Skeletal muscle cell (primary cell): ENCODE measurements around the gene ARHGAP22.

Experiments
- DNase-seq: peaks from one replicate; pipeline ENCODE4 v3.0.0-alpha.2; 2010; ENCODE audit warnings: low read depth
- H3K4me3 ChIP-seq: 2 replicates; pipeline ENCODE4 v1.5.1; 2011; ENCODE audit warnings: low read depth, mild to moderate bottlenecking, control low read depth, low read length, moderate library complexity

ARHGAP22 gene

GRCh38 chr10:48564466-48565160 lies 40.3 kb downstream of the ARHGAP22 start:
- no peak overlapping the region for H3K4me3 ChIP-seq
- no peak for DNase-seq

GRCh38 chr10:48557511-48558123 lies 47.3 kb downstream of the ARHGAP22 start:
- no peak for DNase-seq
- H3K4me3 ChIP-seq = no peak overlapping the region

DNA sequence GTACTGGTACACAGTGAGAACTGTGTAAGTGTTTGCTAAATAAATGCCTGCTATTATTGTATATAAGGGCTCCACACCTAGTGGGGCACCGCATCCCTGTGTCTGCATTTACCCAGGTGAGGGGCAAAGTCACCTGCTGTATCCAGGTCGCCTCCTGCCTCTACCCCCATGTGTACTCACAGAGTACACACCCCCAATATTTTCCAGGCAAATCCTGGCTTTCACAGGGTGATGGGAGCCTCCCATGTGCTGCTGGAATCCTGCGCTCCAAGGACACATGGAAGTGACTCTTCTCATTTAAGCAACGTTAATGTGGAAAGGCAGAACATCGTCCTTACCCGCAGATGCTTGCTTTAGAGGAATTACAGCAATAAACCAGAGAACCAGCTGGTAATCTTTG lies 48.2 kb downstream of the ARHGAP22 start:
- no peak overlapping the region for H3K4me3 ChIP-seq

GRCh38 chr10:48556065-48556464 lies 48.8 kb downstream of the ARHGAP22 start:
- DNase-seq = no peak
- H3K4me3 ChIP-seq = no peak overlapping the region

More for the DNA sequence above, 48.2 kb downstream of the ARHGAP22 start:
- no peak for DNase-seq

DNA sequence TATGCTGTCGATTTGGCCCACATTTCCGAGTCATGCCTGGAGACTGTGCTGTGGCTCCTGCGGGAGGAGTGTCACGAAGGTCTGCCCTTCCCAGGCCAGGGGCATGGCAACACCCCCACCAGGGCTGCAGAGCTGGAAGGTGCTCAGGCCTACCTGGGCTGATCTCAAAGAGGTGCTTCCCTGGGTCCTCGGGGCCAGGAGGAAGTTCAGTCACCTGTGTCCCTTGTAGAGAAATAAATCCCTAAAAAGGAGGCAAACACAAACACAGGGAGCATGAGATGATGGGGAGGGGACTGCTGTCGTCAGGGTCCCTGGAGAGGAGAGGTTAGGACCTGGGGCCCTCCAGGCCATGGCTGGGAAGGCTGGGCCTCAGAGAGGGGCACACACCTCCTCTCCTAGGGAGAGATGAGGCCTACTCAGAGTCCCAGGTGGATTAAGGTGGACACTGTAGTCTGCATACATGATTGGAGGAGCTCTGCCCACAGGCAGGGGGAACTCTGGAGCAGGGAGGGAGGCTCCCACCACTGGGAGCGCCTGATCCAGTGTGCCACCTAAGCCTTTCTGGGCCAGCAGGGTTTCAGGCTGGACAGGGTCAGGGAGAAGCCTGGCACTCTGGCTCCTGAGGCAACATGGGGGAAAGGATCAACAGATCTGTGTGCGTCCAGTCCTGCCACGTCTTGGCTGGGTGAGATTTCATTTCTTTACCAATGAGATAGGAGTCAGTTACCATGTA lies 49.4 kb downstream of the ARHGAP22 start:
- no peak for DNase-seq
- no peak overlapping the region for H3K4me3 ChIP-seq

- no peak for DNase-seq
- no peak overlapping the region for H3K4me3 ChIP-seq
Observed at GRCh38 chr10:48554656-48555055, 50.2 kb downstream of the ARHGAP22 start.

DNA sequence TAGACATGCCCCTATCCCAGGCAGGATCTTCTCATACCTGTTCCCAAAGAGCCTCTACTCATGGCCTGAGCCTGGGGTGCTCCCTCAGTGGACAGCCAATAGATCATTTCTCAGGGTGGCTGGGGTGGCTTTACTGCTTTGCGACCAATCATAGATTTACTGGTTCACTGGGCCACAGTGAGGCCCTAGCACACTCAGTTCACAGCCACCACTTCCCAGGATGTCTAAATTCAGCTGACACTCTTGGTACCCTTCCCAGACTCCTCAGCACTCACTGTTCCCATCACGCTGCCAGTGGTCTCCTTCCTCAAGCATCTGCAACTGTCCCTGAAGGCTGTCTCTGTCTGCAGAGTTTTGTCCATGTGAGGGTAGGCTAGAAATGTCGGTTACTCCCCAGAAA lies 50.6 kb downstream of the ARHGAP22 start:
- no peak for DNase-seq
- no peak overlapping the region for H3K4me3 ChIP-seq

GRCh38 chr10:48552946-48553564 lies 51.8 kb downstream of the ARHGAP22 start:
- DNase-seq = no peak
- H3K4me3 ChIP-seq = no peak overlapping the region

- no peak for DNase-seq
- H3K4me3 ChIP-seq = no peak overlapping the region
Observed at GRCh38 chr10:48551861-48552591, 52.8 kb downstream of the ARHGAP22 start.

DNA sequence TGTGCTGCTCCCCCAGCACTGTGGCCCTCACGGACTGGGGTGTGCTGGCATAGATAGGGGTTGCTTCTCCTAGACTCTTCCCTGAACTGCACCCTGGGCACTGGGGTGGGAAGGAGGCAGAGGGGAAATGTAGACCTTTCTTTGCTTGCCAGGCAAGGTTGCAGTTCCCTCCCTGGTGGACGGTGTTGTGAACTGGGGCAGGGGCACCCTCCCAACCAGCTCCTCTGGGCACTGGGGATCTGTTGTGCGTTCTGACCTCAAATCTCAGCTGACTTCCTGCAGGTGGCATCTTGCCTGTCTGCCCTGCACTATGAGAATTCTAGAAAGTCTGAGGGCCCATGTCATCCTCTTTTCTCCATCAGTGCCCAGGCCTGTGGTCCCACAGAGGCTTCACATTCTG lies 53.9 kb downstream of the ARHGAP22 start:
- DNase-seq = no peak
- H3K4me3 ChIP-seq = no peak overlapping the region

GRCh38 chr10:48550071-48550691 lies 54.7 kb downstream of the ARHGAP22 start:
- H3K4me3 ChIP-seq = no peak overlapping the region
- no peak for DNase-seq

- H3K4me3 ChIP-seq = no peak overlapping the region
- DNase-seq = no peak
Observed at GRCh38 chr10:48549236-48549635, 55.6 kb downstream of the ARHGAP22 start.

DNA sequence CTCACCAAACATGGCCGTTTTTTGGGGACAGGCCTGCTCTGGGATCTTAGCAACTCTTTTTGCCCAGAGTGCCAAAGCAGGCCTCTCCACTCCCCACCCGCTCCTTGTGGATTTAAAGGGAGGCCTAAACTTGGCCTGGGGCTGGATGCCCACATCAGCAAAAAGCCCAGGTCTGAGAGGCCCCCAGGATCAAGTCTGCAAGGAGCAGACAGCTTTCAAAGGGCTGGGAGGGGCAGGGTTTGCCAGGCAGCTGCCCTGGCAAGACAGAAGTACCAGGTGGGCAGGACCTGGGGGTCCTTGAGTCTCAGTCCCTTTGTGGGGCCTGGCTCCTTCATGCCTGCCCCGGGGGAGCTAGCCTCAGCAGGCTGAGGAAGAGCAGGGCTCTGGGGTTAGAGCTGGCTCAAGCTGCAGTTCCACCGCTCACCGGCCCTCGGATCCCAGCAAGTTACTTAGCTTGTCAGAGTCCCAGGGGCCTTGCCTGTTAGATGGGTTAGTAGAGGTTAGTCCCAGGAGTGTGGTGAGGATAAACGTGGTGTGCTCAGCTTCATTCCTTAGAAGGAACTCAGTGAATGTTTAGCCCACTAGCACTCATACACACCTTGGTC lies 56.2 kb downstream of the ARHGAP22 start:
- no peak for DNase-seq
- no peak overlapping the region for H3K4me3 ChIP-seq

GRCh38 chr10:48547981-48548380 lies 56.9 kb downstream of the ARHGAP22 start:
- H3K4me3 ChIP-seq = no peak overlapping the region

GRCh38 chr10:48547061-48547895 lies 57.6 kb downstream of the ARHGAP22 start:
- no peak overlapping the region for H3K4me3 ChIP-seq
- DNase-seq = no peak

More at GRCh38 chr10:48547981-48548380, 56.9 kb downstream of the ARHGAP22 start:
- DNase-seq = no peak

DNA sequence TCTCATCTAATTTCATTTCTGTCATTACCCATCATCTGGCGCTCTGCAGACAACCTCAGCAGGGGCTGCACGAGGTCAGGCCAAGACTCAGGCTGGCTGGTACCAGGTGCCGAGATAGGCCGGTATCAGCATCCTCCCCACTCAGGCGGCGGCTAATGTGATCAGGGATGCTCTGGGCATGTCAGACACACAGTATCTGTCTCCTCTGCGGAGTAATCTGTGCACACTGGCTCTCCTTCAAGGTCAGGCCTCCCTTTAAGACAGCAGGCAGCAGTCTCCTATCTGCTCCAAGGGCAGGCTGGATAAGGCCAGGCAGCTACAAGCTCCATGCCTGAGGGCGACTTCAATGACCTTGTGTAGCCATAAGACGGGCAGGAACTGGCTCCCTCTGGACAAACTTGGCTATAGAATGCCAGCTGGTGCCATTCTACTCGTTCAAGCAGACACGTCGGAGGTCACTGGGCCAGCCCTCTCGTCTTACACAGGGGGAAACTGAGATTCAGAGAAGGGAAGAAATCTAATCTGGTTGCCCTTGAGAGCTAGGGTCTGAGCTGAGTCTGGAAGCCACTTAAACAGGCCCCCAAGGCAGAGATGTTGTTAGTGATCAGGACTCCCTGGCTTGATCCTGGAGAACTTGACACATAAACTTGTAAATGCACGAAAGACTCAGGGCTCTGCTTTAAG lies 59.3 kb downstream of the ARHGAP22 start:
- no peak overlapping the region for H3K4me3 ChIP-seq
- DNase-seq = no peak

DNA sequence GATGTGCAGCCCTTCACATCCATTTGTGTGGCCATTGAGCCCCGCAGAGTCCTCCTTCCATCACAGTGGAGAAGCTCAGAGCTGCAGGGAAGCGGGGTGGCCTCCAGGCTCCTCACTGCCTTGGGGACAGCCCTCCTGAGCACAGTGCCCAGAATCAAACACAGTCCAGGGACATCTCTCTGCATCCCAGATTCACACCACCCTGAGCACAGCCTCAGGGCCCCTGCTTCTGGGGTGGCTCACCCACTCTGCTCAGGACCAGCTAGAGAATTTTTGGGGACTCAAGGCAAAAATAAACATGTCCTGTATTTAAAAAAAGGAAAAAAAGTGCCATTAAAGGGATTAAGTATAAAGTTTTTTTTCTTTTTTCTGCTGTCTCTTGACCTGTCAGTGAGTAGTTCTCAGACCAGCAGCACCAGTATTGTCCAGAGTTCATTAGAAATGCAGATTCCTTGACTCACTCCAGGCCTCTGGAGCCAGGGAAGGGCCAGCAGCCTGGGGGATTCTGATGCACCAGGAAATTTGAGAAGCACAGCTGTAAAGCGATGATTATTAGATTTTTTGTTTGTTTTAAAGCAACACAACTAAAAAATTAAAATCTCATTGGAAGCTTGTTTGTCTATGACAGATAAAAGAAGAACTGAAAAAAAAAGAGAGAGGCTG lies 61.6 kb downstream of the ARHGAP22 start:
- no peak overlapping the region for H3K4me3 ChIP-seq
- no peak for DNase-seq
